ENCODE measurements around the gene NMNAT2. TPM values are rescaled to one million over a fixed set of nuclear protein-coding genes. Genes with fewer than 3 reads are reported as not detected.

NMNAT2 gene
- total RNA-seq, 1 donor from 2014 or later: 0.50 TPM

GRCh38 chr1:183251959-183252450 is 166.2 kb downstream of the NMNAT2 start:
- Histone ChIP-seq H3K9me3 (ENCODE audit: insufficient read depth, low read depth, low read length) (no peaks in the 10 kb centered on the region), H3K4me3 (ENCODE audit: insufficient read depth, low read depth, low read length) (no peak overlapping the region), H3K9ac (ENCODE audit: low read length) (no peak overlapping the region), H3K4me1 (ENCODE audit: insufficient read depth, low read length) (no peaks in the 10 kb centered on the region), H2AFZ (ENCODE audit: low read depth, low read length) (no peak overlapping the region), H3K4me2 (ENCODE audit: low read length) (no peak overlapping the region), H4K20me1 (ENCODE audit: insufficient read depth, low read length) (no peaks in the 10 kb centered on the region), H3K79me2 (ENCODE audit: insufficient read depth, low read length) (no peaks in the 10 kb centered on the region), H3K36me3 (ENCODE audit: insufficient read depth, low read length) (no peaks in the 10 kb centered on the region), H3K27ac (ENCODE audit: low read depth, low read length) (no peak overlapping the region), H3K27me3 (ENCODE audit: insufficient read depth, low read length) (no peaks in the 10 kb centered on the region)
- no peak for TF ChIP-seq EZH2 (IDR thresholded peaks at IDR 0.05; ENCODE audit: insufficient read depth, low read length)
- TF ChIP-seq, protein P1, sequence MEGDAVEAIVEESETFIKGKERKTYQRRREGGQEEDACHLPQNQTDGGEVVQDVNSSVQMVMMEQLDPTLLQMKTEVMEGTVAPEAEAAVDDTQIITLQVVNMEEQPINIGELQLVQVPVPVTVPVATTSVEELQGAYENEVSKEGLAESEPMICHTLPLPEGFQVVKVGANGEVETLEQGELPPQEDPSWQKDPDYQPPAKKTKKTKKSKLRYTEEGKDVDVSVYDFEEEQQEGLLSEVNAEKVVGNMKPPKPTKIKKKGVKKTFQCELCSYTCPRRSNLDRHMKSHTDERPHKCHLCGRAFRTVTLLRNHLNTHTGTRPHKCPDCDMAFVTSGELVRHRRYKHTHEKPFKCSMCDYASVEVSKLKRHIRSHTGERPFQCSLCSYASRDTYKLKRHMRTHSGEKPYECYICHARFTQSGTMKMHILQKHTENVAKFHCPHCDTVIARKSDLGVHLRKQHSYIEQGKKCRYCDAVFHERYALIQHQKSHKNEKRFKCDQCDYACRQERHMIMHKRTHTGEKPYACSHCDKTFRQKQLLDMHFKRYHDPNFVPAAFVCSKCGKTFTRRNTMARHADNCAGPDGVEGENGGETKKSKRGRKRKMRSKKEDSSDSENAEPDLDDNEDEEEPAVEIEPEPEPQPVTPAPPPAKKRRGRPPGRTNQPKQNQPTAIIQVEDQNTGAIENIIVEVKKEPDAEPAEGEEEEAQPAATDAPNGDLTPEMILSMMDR (IDR thresholded peaks at IDR 0.05; ENCODE audit: insufficient read depth, low read depth, low read length): no peak
- H3K27ac Mint-ChIP-seq (ENCODE audit: unreplicated experiment): no peak overlapping the region
- no peaks in the 10 kb centered on the region for H3K36me3 Mint-ChIP-seq (ENCODE audit: low read depth, unreplicated experiment)
- H3K9me3 Mint-ChIP-seq (ENCODE audit: unreplicated experiment): peaks cover 16% of the 10 kb centered on the region
- DNase-seq (ENCODE audit: low read depth): no peak
- FAIRE-seq: no peak
- no peak overlapping the region for H3K4me3 Mint-ChIP-seq (ENCODE audit: unreplicated experiment)
- no peaks in the 10 kb centered on the region for H3K27me3 Mint-ChIP-seq (ENCODE audit: low read depth, unreplicated experiment)
- peaks cover 9% of the 10 kb centered on the region for H3K4me1 Mint-ChIP-seq (ENCODE audit: low read depth, unreplicated experiment)

DNA sequence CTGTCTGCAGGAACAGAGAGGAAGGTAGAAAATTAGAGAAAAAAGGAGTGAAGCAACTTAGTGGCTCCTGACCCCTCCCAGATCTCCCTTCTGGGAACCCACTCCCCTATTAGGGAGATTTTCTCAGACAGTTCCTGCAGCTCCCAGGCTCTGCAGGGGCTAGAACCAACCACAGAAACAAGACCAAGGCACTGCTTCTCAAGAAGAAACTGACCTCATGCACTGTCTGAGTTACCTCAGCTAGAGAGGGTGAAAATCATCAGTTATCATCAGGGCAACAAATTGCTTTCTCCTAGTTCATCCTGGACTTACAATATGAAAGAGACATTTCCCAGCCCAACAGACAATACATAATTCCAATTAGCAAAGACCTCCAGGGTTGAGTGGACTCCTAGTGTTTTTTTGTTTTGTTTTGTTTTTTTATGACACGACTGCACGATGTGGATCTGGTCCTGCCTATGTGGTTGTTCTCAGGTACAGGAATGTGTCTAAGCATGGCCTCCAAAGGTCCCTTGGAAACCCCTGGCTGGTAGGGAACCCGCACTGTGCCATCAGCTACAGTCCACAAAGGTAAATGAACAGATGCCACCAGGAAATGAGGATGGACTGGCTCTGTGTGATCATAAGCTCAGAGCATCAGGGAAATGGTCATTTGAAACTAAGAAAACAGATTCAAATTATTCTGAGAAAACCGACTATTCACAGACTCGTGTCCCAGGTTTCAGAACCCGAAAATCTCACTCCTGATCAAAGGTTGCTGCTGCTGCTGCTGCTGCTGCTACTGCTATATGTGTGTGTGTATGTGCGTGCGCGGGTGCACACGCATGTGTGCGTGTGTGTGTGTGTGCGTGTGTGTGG is 166.8 kb downstream of the NMNAT2 start:
- no peak overlapping the region for H2AFZ ChIP-seq (ENCODE audit: low read depth, low read length)
- Mint-ChIP-seq H3K27ac (ENCODE audit: unreplicated experiment) (no peak overlapping the region), H3K36me3 (ENCODE audit: low read depth, unreplicated experiment) (no peaks in the 10 kb centered on the region), H3K4me1 (ENCODE audit: low read depth, unreplicated experiment) (peaks cover 9% of the 10 kb centered on the region), H3K9me3 (ENCODE audit: unreplicated experiment) (peaks cover 16% of the 10 kb centered on the region), H3K27me3 (ENCODE audit: low read depth, unreplicated experiment) (no peaks in the 10 kb centered on the region), H3K4me3 (ENCODE audit: unreplicated experiment) (no peak overlapping the region)
- no peak overlapping the region for H3K27ac ChIP-seq (ENCODE audit: low read depth, low read length)
- H3K9me3 ChIP-seq (ENCODE audit: insufficient read depth, low read depth, low read length): no peaks in the 10 kb centered on the region
- TF ChIP-seq, protein P1 (IDR thresholded peaks at IDR 0.05; ENCODE audit: insufficient read depth, low read depth, low read length): no peak
- no peak for TF ChIP-seq EZH2 (IDR thresholded peaks at IDR 0.05; ENCODE audit: insufficient read depth, low read length)
- no peaks in the 10 kb centered on the region for H3K36me3 ChIP-seq (ENCODE audit: insufficient read depth, low read length)
- DNase-seq (ENCODE audit: low read depth): no peak
- H3K27me3 ChIP-seq (ENCODE audit: insufficient read depth, low read length): no peaks in the 10 kb centered on the region
- H3K4me1 ChIP-seq (ENCODE audit: insufficient read depth, low read length): no peaks in the 10 kb centered on the region
- H3K79me2 ChIP-seq (ENCODE audit: insufficient read depth, low read length): no peaks in the 10 kb centered on the region
- no peak overlapping the region for H3K4me2 ChIP-seq (ENCODE audit: low read length)
- H3K9ac ChIP-seq (ENCODE audit: low read length): no peak overlapping the region
- no peak overlapping the region for H3K4me3 ChIP-seq (ENCODE audit: insufficient read depth, low read depth, low read length)
- FAIRE-seq: no peak
- no peaks in the 10 kb centered on the region for H4K20me1 ChIP-seq (ENCODE audit: insufficient read depth, low read length)

GRCh38 chr1:183249941-183250452 is 168.2 kb downstream of the NMNAT2 start:
- no peak overlapping the region for H3K27ac ChIP-seq (ENCODE audit: low read depth, low read length)
- no peak for DNase-seq (ENCODE audit: low read depth)
- H3K4me1 ChIP-seq (ENCODE audit: insufficient read depth, low read length): no peaks in the 10 kb centered on the region
- H3K4me2 ChIP-seq (ENCODE audit: low read length): no peak overlapping the region
- no peaks in the 10 kb centered on the region for H4K20me1 ChIP-seq (ENCODE audit: insufficient read depth, low read length)
- H3K4me3 ChIP-seq (ENCODE audit: insufficient read depth, low read depth, low read length): no peak overlapping the region
- Mint-ChIP-seq H3K4me3 (ENCODE audit: unreplicated experiment) (no peak overlapping the region), H3K4me1 (ENCODE audit: low read depth, unreplicated experiment) (peaks cover 9% of the 10 kb centered on the region), H3K9me3 (ENCODE audit: unreplicated experiment) (peaks cover 16% of the 10 kb centered on the region), H3K27ac (ENCODE audit: unreplicated experiment) (no peak overlapping the region), H3K36me3 (ENCODE audit: low read depth, unreplicated experiment) (no peaks in the 10 kb centered on the region), H3K27me3 (ENCODE audit: low read depth, unreplicated experiment) (no peaks in the 10 kb centered on the region)
- H2AFZ ChIP-seq (ENCODE audit: low read depth, low read length): no peak overlapping the region
- H3K9me3 ChIP-seq (ENCODE audit: insufficient read depth, low read depth, low read length): no peaks in the 10 kb centered on the region
- no peaks in the 10 kb centered on the region for H3K79me2 ChIP-seq (ENCODE audit: insufficient read depth, low read length)
- H3K36me3 ChIP-seq (ENCODE audit: insufficient read depth, low read length): no peaks in the 10 kb centered on the region
- TF ChIP-seq, protein P1 (IDR thresholded peaks at IDR 0.05; ENCODE audit: insufficient read depth, low read depth, low read length): no peak
- no peak for TF ChIP-seq EZH2 (IDR thresholded peaks at IDR 0.05; ENCODE audit: insufficient read depth, low read length)
- H3K9ac ChIP-seq (ENCODE audit: low read length): no peak overlapping the region
- H3K27me3 ChIP-seq (ENCODE audit: insufficient read depth, low read length): no peaks in the 10 kb centered on the region
- FAIRE-seq: no peak
